Breast epithelium (tissue), 4 donors: ENCODE results near the gene MOB3A. TPM values are rescaled to one million over a fixed set of nuclear protein-coding genes. Genes with fewer than 3 reads are reported as not detected.

Experiments
- DNase-seq, 2 donors: peaks; one replicate each; pipeline ENCODE4 v3.0.0-alpha.2; 2019; ENCODE audit warnings: low spot score in 2 of 2
- H3K27ac ChIP-seq, 2 donors: fragments of 200-600 bp; sonication (generic) in 1 of 2; one replicate each; pipeline ENCODE4 v1.5.1; 2016 to 2019; ENCODE audit warnings: mild to moderate bottlenecking in 1 of 2
- H3K27me3 ChIP-seq, 2 donors: fragments of 200-600 bp; sonication (generic) in 1 of 2; one replicate each; pipeline versions ENCODE4 v1.5.1 to v1.6.0; 2017 to 2019; ENCODE audit warnings: control low read depth in 1 of 2, mild to moderate bottlenecking in 1 of 2
- H3K36me3 ChIP-seq: fragments of 200-600 bp; one replicate; pipeline ENCODE4 v1.5.1; 2019
- H3K4me1 ChIP-seq, 2 donors: fragments of 200-600 bp; sonication (generic); one replicate each; pipeline ENCODE4 v1.5.1; 2016 to 2019; ENCODE audit warnings: control low read depth in 1 of 2
- H3K4me3 ChIP-seq, 3 donors: fragments of 200-600 bp; sonication (generic); 1 replicate in 2 of 3; 2 replicates in 1 of 3; pipeline ENCODE4 v1.5.1; 2016 to 2019; ENCODE audit warnings: mild to moderate bottlenecking in 3 of 3, moderate library complexity in 2 of 3
- H3K9me3 ChIP-seq, 2 donors: fragments of 200-600 bp; sonication (generic) in 1 of 2; one replicate each; pipeline ENCODE4 v1.5.1; 2016 to 2019; ENCODE audit warnings: control low read depth in 1 of 2
- POLR2A ChIP-seq: fragments of 450-650 bp; IDR thresholded peaks from one replicate; pipeline ENCODE4 v1.6.1; 2016; ENCODE audit warnings: antibody characterized with exemption, mild to moderate bottlenecking, moderate library complexity
- POLR2AphosphoS5 ChIP-seq, 3 donors: sonication (generic); formaldehyde crosslinking; IDR thresholded peaks; one replicate each; pipeline ENCODE4 v1.6.1; 2017; ENCODE audit warnings: antibody characterized with exemption in 3 of 3
- intact Hi-C: fragments of 100-400 bp; cut with DNase I; formaldehyde crosslinking; loops from one replicate; pipeline ENCODE4 v1.15.1; 2023; ENCODE audit warnings: low total_unique reads
- total RNA-seq, 3 donors: library from RNA; depleted of rRNA; stranded (reverse); fragments of >200 nt; gene quantifications; one replicate each; pipeline ENCODE4 v1.1.0, GENCODE V29; 2016
- TF ChIP-seq, protein P1 (sequence below), 3 donors: fragments of 450-650 bp; IDR thresholded peaks; one replicate each; pipeline ENCODE4 v1.5.1; 2016 to 2017; ENCODE audit warnings: antibody characterized with exemption in 3 of 3, mild to moderate bottlenecking in 3 of 3, moderate library complexity in 3 of 3

MOB3A gene
- total RNA-seq, 3 donors from 2014 or later, result 18.3 to 45.8 (median 29.2) TPM

DNA sequence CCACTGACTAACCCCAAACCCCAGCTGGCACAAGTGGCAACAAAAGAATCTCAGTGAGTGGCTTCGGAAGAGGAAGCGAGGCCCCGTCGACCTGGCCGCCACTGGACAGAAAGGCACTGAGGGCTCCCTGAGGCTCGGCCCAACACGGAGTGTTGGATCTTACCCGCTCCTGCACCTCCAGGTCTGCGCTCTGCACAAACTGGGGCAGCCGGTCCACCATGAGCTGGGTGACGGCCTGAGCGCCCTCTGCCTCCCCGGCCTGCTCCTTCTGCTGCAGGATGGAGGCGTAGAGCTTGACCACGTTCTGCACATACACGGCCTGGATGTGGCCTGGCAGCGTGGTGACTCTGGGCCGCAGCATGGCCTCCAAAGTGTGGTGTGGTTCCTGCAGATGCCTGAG, 22.3 kb upstream of the MOB3A start:
- Histone ChIP-seq H3K27me3 (no peaks in the 10 kb centered on the region), H3K36me3 (peaks cover 41% of the 10 kb centered on the region), H3K27ac (no peak overlapping the region), H3K4me3 (no peak overlapping the region), H3K9me3 (no peaks in the 10 kb centered on the region), H3K4me1 (no peaks in the 10 kb centered on the region)
- intact Hi-C loops, result no loop called here
- no peak for DNase-seq
- TF ChIP-seq, protein P1, sequence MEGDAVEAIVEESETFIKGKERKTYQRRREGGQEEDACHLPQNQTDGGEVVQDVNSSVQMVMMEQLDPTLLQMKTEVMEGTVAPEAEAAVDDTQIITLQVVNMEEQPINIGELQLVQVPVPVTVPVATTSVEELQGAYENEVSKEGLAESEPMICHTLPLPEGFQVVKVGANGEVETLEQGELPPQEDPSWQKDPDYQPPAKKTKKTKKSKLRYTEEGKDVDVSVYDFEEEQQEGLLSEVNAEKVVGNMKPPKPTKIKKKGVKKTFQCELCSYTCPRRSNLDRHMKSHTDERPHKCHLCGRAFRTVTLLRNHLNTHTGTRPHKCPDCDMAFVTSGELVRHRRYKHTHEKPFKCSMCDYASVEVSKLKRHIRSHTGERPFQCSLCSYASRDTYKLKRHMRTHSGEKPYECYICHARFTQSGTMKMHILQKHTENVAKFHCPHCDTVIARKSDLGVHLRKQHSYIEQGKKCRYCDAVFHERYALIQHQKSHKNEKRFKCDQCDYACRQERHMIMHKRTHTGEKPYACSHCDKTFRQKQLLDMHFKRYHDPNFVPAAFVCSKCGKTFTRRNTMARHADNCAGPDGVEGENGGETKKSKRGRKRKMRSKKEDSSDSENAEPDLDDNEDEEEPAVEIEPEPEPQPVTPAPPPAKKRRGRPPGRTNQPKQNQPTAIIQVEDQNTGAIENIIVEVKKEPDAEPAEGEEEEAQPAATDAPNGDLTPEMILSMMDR (IDR thresholded peaks at IDR 0.05), result no peak
- TF ChIP-seq POLR2A (no peak), POLR2AphosphoS5 (IDR thresholded peaks at IDR 0.05) (no peak)

DNA sequence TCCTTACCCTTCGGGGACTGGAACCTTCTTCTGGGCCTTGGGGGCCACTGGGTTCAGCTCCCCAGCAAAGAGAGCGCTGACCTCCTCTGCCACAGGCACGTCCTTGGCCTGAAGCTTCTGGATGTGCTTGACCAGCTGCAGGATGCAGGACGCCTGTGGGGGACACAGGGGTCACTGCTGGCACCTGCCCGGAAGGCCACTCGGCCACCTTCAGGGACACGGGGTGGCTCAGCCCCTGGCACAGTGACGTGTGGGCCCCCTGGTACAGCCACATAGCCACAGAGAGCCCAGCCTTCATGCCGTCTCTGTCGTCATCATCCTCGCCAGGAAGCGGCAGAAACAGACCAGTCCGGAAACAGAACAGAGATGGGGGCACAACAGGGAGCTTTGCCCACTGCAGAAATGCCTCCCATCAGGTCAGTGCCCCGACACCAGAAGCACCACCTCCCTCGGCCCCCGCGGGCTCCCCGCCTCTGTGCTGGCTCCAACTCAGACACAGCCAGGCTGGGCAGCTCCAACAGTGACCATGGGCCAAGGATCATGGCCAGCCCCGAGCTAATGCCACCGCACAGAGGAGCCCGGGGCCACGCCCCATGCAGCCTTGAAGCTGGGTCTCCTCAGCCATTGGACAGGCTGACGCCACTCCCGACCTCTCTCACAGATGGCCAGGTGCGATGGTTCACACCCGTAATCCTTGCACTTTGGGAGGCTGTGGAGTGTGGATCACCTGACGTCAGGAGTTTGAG, 21.3 kb upstream of the MOB3A start:
- Histone ChIP-seq H3K27ac (no peak overlapping the region), H3K4me1 (no peaks in the 10 kb centered on the region), H3K9me3 (no peaks in the 10 kb centered on the region), H3K36me3 (peaks cover 47% of the 10 kb centered on the region), H3K27me3 (no peaks in the 10 kb centered on the region), H3K4me3 (no peak overlapping the region)
- no peak for DNase-seq
- intact Hi-C loops, result no loop called here
- TF ChIP-seq, protein P1 (IDR thresholded peaks at IDR 0.05), result no peak

DNA sequence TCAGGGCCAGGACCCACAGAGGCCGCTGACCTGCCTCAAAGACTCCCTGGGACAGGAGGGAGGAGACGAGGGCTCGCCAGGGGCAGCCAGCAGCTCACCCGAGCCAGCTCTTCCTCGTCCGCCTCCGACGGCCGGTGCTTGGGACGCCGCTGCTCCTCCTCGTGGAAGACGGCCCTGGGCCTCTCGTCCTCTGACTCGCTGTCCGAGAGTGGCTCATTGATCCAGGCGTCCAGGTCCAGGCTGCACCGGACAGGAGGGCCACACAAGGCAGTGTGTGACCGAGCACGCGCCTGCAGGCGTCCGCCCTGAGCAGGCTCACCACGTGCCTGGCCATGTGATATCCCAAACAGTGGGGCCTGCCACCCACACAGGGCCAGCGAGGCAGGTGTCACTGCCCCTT, 20.4 kb upstream of the MOB3A start:
- Histone ChIP-seq H3K36me3 (peaks cover 47% of the 10 kb centered on the region), H3K9me3 (no peaks in the 10 kb centered on the region), H3K27ac (no peak overlapping the region), H3K4me3 (no peak overlapping the region), H3K27me3 (no peaks in the 10 kb centered on the region), H3K4me1 (no peaks in the 10 kb centered on the region)
- TF ChIP-seq, protein P1 (IDR thresholded peaks at IDR 0.05), result no peak
- TF ChIP-seq POLR2AphosphoS5 (IDR thresholded peaks at IDR 0.05) (no peak), POLR2A (no peak)
- intact Hi-C loops, result no loop called here
- no peak for DNase-seq

DNA sequence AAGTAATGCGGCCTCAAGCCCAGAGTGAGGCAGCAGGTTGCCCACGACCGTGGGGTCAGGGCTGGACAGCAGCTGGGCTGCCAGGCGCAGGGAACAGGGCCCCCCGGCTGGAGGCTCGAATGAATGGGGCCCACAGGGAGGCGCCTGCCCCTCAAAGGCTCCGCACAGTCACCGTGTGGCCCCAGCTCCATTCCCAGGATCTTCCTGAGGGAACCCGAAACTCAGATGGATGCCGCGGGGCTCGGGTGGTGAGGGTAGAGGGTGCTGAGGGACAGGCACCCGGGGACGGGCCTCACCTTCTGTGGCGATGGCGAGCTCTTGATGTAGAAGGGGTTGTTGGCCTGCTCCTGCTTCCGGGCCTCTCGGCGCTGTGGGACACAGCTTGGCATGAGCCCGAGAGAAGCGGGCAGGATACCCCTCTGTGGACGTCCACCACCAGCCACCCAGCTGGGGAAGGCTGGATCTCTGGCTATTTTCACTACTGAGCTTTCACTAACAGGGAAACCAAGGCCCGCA, 19.8 kb upstream of the MOB3A start:
- no peak for DNase-seq
- Histone ChIP-seq H3K9me3 (no peaks in the 10 kb centered on the region), H3K4me1 (no peaks in the 10 kb centered on the region), H3K27me3 (no peaks in the 10 kb centered on the region), H3K27ac (no peak overlapping the region), H3K4me3 (no peak overlapping the region), H3K36me3 (peaks cover 47% of the 10 kb centered on the region)
- intact Hi-C loops, result no loop called here
- TF ChIP-seq POLR2A (no peak), POLR2AphosphoS5 (IDR thresholded peaks at IDR 0.05) (no peak)
- TF ChIP-seq, protein P1 (IDR thresholded peaks at IDR 0.05), result no peak

DNA sequence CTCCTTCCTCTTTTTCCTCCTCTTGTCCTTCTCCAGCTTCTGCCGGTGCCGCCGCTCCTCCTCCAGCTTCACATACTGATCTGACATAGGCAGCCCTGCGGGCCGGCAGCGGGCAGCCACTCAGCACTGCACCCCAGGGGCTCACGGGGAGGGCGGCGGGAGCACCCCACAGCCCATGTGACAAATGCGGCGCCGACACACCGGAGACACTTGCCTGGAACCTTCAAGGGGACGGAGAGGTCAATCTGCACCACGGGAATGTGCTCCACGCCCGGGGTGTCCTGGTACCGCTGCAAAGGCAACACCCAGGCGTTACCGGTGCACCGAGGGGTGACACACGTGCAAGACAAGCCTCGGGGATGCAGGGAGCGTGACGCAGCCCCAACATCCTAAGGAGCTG, 19.2 kb upstream of the MOB3A start:
- Histone ChIP-seq H3K4me3 (no peak overlapping the region), H3K27me3 (no peaks in the 10 kb centered on the region), H3K9me3 (no peaks in the 10 kb centered on the region), H3K4me1 (no peaks in the 10 kb centered on the region), H3K27ac (no peak overlapping the region), H3K36me3 (peaks cover 40% of the 10 kb centered on the region)
- intact Hi-C loops, result no loop called here
- no peak for DNase-seq
- TF ChIP-seq POLR2A, result no peak
- TF ChIP-seq, protein P1 (IDR thresholded peaks at IDR 0.05), result no peak
- TF ChIP-seq POLR2AphosphoS5 (IDR thresholded peaks at IDR 0.05), result no peak
